Suprapubic skin (tissue), 3 donors: ENCODE results near the gene CES1.

Experiments
- CTCF ChIP-seq, 2 donors: fragments of 200-600 bp in 1 of 2; fragments of 450-650 bp in 1 of 2; sonication (generic) in 1 of 2; IDR thresholded peaks; one replicate each; pipeline ENCODE4 v1.5.1; 2016 to 2019; ENCODE audit warnings: antibody characterized with exemption in 2 of 2, mild to moderate bottlenecking in 1 of 2, moderate library complexity in 1 of 2
- POLR2A ChIP-seq, 2 donors: fragments of 450-650 bp; IDR thresholded peaks; one replicate each; pipeline ENCODE4 v1.6.1; 2017; ENCODE audit warnings: antibody characterized with exemption in 2 of 2, mild to moderate bottlenecking in 2 of 2, moderate library complexity in 2 of 2

- no peak for TF ChIP-seq CTCF (IDR thresholded peaks at IDR 0.05)
- TF ChIP-seq POLR2A (IDR thresholded peaks at IDR 0.05), result no peak
Observed at GRCh38 chr16:55817236-55817912, 15.5 kb downstream of the CES1 start.
